GM23248 (cell line): ENCODE results near the gene UNC5C. TPM values are rescaled to one million over a fixed set of nuclear protein-coding genes. Genes with fewer than 3 reads are reported as not detected.

Source experiments
- DNase-seq: peaks from one replicate; pipeline ENCODE4 v3.0.0-alpha.2; 2015
- H2AFZ ChIP-seq: fragments of 200-600 bp; sonication (generic); 2 replicates; pipeline ENCODE4 v1.6.1; 2016; ENCODE audit warnings: antibody characterized with exemption
- H3F3A ChIP-seq: fragments of 200-600 bp; sonication (generic); 2 replicates; pipeline ENCODE4 v1.6.1; 2016; ENCODE audit warnings: mild to moderate bottlenecking, antibody characterized with exemption, mixed run types; ENCODE audit not compliant: insufficient read depth
- H3K27ac ChIP-seq: fragments of 200-600 bp; sonication (generic); 2 replicates; pipeline ENCODE4 v1.5.1; 2016; ENCODE audit warnings: mild to moderate bottlenecking
- H3K27me3 ChIP-seq: fragments of 200-600 bp; sonication (generic); replicated peaks from 2 replicates; pipeline ENCODE4 v1.6.1; 2016; ENCODE audit warnings: mild to moderate bottlenecking; ENCODE audit not compliant: insufficient read depth
- H3K36me3 ChIP-seq: fragments of 200-600 bp; sonication (generic); 2 replicates; pipeline ENCODE4 v1.6.1; 2016; ENCODE audit warnings: low read depth, mild to moderate bottlenecking
- H3K4me1 ChIP-seq: fragments of 200-600 bp; sonication (generic); 2 replicates; pipeline ENCODE4 v1.6.1; 2016; ENCODE audit warnings: mild to moderate bottlenecking; ENCODE audit not compliant: insufficient read depth
- H3K4me2 ChIP-seq: fragments of 200-600 bp; sonication (generic); one replicate; pipeline ENCODE4 v1.6.1; 2016; ENCODE audit warnings: mild to moderate bottlenecking; ENCODE audit not compliant: unreplicated experiment
- H3K4me3 ChIP-seq: fragments of 200-600 bp; sonication (generic); 2 replicates; pipeline ENCODE4 v1.5.1; 2016; ENCODE audit warnings: mild to moderate bottlenecking
- H3K79me2 ChIP-seq: fragments of 200-600 bp; sonication (generic); 2 replicates; pipeline ENCODE4 v1.6.1; 2016; ENCODE audit warnings: mild to moderate bottlenecking; ENCODE audit not compliant: insufficient read depth
- H3K9ac ChIP-seq: fragments of 200-600 bp; sonication (generic); 2 replicates; pipeline ENCODE4 v1.6.1; 2016; ENCODE audit warnings: mild to moderate bottlenecking
- H3K9me2 ChIP-seq: fragments of 200-600 bp; sonication (generic); 2 replicates; pipeline ENCODE4 v1.6.1; 2016; ENCODE audit warnings: mixed run types, mild to moderate bottlenecking, moderate library complexity; ENCODE audit not compliant: insufficient read depth
- H3K9me3 ChIP-seq: fragments of 200-600 bp; sonication (generic); one replicate; pipeline ENCODE4 v1.6.1; 2017; ENCODE audit warnings: low read depth
- H4K20me1 ChIP-seq: fragments of 200-600 bp; sonication (generic); 2 replicates; pipeline ENCODE4 v1.6.0; 2016; ENCODE audit not compliant: insufficient read depth
- EZH2 ChIP-seq: fragments of 200-600 bp; sonication (generic); IDR thresholded peaks from 2 replicates; pipeline ENCODE4 v1.6.1; 2018; ENCODE audit warnings: antibody characterized with exemption, mild to moderate bottlenecking; ENCODE audit not compliant: insufficient read depth, poor library complexity, severe bottlenecking
- EZH2phosphoT487 ChIP-seq: fragments of 200-600 bp; sonication (generic); IDR thresholded peaks from 2 replicates; pipeline ENCODE4 v1.6.1; 2018; ENCODE audit warnings: antibody characterized with exemption, moderate library complexity, mild to moderate bottlenecking, low read depth; ENCODE audit not compliant: insufficient read depth
- WGBS, 2 experiments: methylation state at CpG; one replicate each; pipeline ENCODE4 v1.1.6; 2015 to 2017; ENCODE audit warnings: low lambda C conversion rate in 2 of 2, low coverage in 1 of 2; ENCODE audit errors: missing lambda C conversion rate in 2 of 2; 5-methylcytosine and 5-hydroxymethylcytosine counted together
- in situ Hi-C: fragments of 300-500 bp; cut with MboI; formaldehyde crosslinking; loops from 2 replicates; pipeline ENCODE4 v1.15.0; 2020
- polyA plus RNA-seq: library from polyadenylated mRNA; unstranded; fragments of >200 nt; fragmentation: Nextera tagmentation; extraction: Ambion mirVana; gene quantifications from 2 replicates; pipeline ENCODE4 v1.2.1, GENCODE V29; 2016
- total RNA-seq: library from RNA; depleted of rRNA; stranded (reverse); fragments of >200 nt; shearing (Covaris generic); gene quantifications from 2 replicates; pipeline ENCODE4 v1.2.3, GENCODE V29; 2014

The UNC5C gene
- total and polyA plus RNA-seq, 2 experiments from 2014 or later = not detected

DNA sequence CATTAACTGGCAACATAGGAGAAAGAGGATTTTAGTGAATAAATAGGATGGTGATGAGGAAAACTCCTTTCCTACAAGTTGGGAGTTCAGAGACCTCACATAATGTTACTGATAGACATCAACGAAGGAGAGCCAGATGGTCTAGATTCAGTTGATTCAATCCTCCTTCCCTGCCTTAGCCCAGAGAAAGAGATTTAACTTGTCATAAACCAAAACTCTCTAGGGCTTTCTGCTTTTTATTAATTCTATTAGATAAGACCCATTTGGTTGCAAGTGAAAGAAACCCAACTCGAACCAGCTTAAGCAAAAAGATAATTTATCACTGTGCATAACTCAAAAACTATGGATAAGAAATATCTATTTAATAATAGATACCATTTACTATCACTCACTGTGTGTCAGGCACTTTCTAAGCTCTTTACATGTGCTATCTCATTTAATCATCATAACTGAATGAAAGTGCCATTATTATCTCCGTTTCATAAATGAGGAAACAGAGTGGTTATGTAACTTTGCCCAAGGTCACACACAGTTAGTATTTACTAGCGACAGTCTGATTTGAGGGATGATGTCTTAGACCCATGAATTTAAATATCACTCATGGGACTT lies 4.3 kb upstream of the UNC5C start:
- H3K27ac ChIP-seq = no peak overlapping the region
- DNase-seq = no peak
- peaks cover 15% of the 10 kb centered on the region for H3K27me3 ChIP-seq
- no peaks in the 10 kb centered on the region for H3K36me3 ChIP-seq
- H3K4me1 ChIP-seq = no peaks in the 10 kb centered on the region
- 3 to 8% methylated on average over 4 of the region's 4 CpGs for WGBS, 2 experiments
- no peak for TF ChIP-seq EZH2
- no peak for TF ChIP-seq EZH2phosphoT487
- H3K9me2 ChIP-seq = no peaks in the 10 kb centered on the region
- no peak overlapping the region for H3K4me3 ChIP-seq
- no peak overlapping the region for H3K4me2 ChIP-seq
- no peaks in the 10 kb centered on the region for H3K9me3 ChIP-seq
- H3K9ac ChIP-seq = no peak overlapping the region
- in situ Hi-C loops = no loop called here
- H3K79me2 ChIP-seq = no peaks in the 10 kb centered on the region
- H3F3A ChIP-seq = no peaks in the 10 kb centered on the region
- H4K20me1 ChIP-seq = no peaks in the 10 kb centered on the region
- H2AFZ ChIP-seq = no peak overlapping the region

DNA sequence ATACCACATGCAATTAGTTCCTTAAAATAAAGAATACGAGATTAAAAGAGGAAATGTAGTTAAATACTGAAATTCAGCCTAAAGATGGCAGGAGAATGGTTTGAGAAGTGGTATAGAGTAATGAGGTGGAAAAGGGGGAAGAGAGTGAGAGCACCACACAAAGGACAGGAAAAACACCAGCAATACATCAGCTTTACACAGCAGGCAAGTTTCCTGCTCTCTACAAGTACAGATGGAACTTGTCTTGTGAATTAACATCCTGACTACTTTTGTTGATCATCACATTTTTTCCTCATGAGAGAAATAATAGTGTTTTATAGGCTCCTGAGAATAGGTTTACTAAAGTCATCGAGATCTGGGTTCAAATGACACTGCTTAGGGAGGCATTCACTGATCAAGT lies 2.9 kb upstream of the UNC5C start:
- H3K4me2 ChIP-seq = no peak overlapping the region
- H3K9ac ChIP-seq = no peak overlapping the region
- H3K36me3 ChIP-seq = no peaks in the 10 kb centered on the region
- H3K9me2 ChIP-seq = no peaks in the 10 kb centered on the region
- in situ Hi-C loops = no loop called here
- DNase-seq = no peak
- TF ChIP-seq EZH2 (no peak), EZH2phosphoT487 (no peak)
- no peak overlapping the region for H3K27ac ChIP-seq
- no peaks in the 10 kb centered on the region for H3K4me1 ChIP-seq
- no peaks in the 10 kb centered on the region for H3K79me2 ChIP-seq
- no peaks in the 10 kb centered on the region for H3K9me3 ChIP-seq
- no peak overlapping the region for H3K4me3 ChIP-seq
- WGBS, 2 experiments = 6 to 7% methylated on average over 2 of the region's 2 CpGs
- H3F3A ChIP-seq = no peaks in the 10 kb centered on the region
- H3K27me3 ChIP-seq = peaks cover 29% of the 10 kb centered on the region
- H4K20me1 ChIP-seq = no peaks in the 10 kb centered on the region
- no peak overlapping the region for H2AFZ ChIP-seq

DNA sequence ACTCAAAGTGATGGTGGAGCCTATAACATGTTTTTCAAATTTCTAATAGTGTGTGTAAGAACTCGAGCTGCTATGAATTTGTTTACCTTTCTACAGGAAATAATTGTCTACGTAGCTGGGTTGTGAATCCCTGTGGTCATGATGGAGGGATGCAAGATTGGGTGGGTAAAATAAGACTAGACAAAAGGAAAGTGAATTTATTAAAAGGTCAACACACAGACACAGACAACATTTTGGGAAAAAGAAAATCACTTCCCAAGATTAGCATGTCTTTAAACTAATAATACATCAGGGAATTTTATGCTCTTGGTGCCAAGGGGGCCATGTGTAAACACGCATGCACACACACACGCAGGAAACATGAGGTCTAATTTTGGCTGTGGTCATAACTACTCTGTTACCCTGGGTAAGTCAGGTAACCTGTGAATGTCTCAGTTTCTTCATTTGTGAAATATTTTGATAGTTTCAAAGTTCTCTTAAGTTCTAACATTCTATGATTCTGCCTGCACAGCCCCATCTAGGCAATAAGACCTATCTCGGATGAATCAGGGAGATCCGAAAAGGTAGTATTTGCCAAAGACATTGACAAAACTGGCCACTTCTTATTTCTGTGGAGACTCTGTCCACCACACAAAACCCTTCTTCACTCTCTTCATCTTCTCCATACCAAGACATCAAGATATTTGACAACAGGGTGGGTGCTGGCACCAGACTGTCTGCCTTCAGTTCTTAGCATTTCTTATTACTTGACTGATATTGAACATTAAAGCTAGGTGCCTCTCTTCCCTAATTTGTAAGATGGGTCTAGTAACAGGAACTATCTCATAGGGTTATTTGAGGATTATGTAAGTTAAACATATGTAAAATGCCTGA lies 1.6 kb upstream of the UNC5C start:
- H3K4me1 ChIP-seq = no peaks in the 10 kb centered on the region
- no peaks in the 10 kb centered on the region for H3K79me2 ChIP-seq
- H3K4me3 ChIP-seq = peak overlapping the region; percentile 61
- H4K20me1 ChIP-seq = no peaks in the 10 kb centered on the region
- 28 to 30% methylated on average over 6 of the region's 6 CpGs for WGBS, 2 experiments
- no peak overlapping the region for H3K27ac ChIP-seq
- peaks cover 42% of the 10 kb centered on the region for H3K27me3 ChIP-seq
- peak overlapping the region; percentile 41; the same call in 1 of the 2 replicates for H2AFZ ChIP-seq
- H3K36me3 ChIP-seq = no peaks in the 10 kb centered on the region
- in situ Hi-C loops = no loop called here
- no peak overlapping the region for H3K9ac ChIP-seq
- no peaks in the 10 kb centered on the region for H3F3A ChIP-seq
- H3K4me2 ChIP-seq = no peak overlapping the region
- no peaks in the 10 kb centered on the region for H3K9me2 ChIP-seq
- DNase-seq = no peak
- TF ChIP-seq EZH2 (no peak), EZH2phosphoT487 (no peak)
- H3K9me3 ChIP-seq = no peaks in the 10 kb centered on the region

DNA sequence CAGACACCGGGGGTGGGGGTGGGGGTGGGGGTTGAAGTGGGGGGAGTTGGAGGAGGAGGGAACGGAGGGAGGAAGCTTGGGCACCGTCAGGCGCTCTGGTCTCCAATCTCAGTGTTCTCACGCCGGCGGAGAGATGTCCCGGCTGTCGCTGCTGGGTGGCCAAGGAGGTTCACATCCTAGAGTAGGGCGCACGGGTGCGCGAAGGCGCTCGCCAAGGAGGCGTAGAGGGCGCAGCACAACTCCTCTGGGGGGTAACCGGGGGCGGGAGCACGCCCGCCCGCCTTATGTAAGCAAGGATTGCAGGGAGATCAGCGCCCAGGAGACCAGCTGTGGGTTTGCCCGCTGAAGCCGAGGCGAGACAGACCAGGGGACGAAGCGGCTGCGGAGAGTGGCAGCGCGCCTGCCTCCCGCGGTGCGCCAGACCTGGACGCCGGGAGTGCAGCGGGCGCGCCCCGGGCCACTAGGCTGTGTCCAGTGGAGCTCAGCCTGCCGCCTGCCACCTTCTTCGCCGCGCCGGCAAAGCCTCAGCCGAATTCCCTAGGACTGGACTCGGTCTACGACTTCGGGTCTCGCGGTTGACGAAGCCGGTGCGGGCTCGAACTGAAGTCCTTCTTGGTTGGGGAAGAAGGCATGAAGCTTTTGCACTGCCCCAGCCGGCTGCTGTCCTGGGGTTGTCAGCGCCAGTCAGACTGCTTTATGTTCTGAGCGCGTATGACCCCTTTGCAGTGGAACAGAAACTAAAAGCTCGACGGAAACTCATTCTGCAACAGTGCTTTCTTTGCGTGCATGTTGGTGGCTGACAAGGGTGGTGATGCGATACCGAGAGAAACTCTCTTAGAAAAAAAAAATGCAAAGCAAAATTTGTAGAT lies 707 bp upstream of the UNC5C start:
- no peak overlapping the region for H3K9ac ChIP-seq
- H3K79me2 ChIP-seq = no peaks in the 10 kb centered on the region
- no peaks in the 10 kb centered on the region for H4K20me1 ChIP-seq
- H3K9me3 ChIP-seq = no peaks in the 10 kb centered on the region
- peaks cover 48% of the 10 kb centered on the region for H3K27me3 ChIP-seq
- TF ChIP-seq EZH2 (peak; percentile 16), EZH2phosphoT487 (no peak)
- peak overlapping the region; percentile 53 for H3K4me2 ChIP-seq
- DNase-seq = peak; percentile 19
- no peaks in the 10 kb centered on the region for H3K4me1 ChIP-seq
- no peaks in the 10 kb centered on the region for H3F3A ChIP-seq
- 5% methylated on average over 54 to 56 of the region's 64 CpGs for WGBS, 2 experiments
- H2AFZ ChIP-seq = peak overlapping the region; percentile 41; the same call in 1 of the 2 replicates
- no peaks in the 10 kb centered on the region for H3K9me2 ChIP-seq
- H3K4me3 ChIP-seq = peak overlapping the region; percentile 61
- in situ Hi-C loops = no loop called here
- H3K36me3 ChIP-seq = no peaks in the 10 kb centered on the region
- no peak overlapping the region for H3K27ac ChIP-seq
